Sigmoid colon (tissue), 7 donors: ENCODE measurements around the gene PTTG2. TPM values are rescaled to one million over a fixed set of nuclear protein-coding genes. Genes with fewer than 3 reads are reported as not detected.
"Not testable (repeated sequence)": the region's sequence is repeated elsewhere in the genome, so short reads cannot be mapped to it uniquely, and the experiment has no call there.

Experiments
- DNase-seq: peaks from one replicate; pipeline ENCODE4 v3.0.0-alpha.2; 2019
- H3K27ac ChIP-seq, 4 donors: fragments of 200-600 bp; sonication (generic); one replicate each; pipeline ENCODE4 v1.5.1; 2016 to 2019; ENCODE audit warnings: mild to moderate bottlenecking in 1 of 4
- H3K27me3 ChIP-seq, 3 donors: fragments of 200-600 bp; sonication (generic); one replicate each; pipeline ENCODE4 v1.5.1; 2019; ENCODE audit warnings: mild to moderate bottlenecking in 1 of 3
- H3K36me3 ChIP-seq, 4 donors: fragments of 200-600 bp; sonication (generic); one replicate each; pipeline ENCODE4 v1.5.1; 2016 to 2019
- H3K4me1 ChIP-seq, 4 donors: fragments of 200-600 bp; sonication (generic); one replicate each; pipeline ENCODE4 v1.5.1; 2017 to 2019
- H3K4me3 ChIP-seq, 4 donors: fragments of 200-600 bp; sonication (generic); one replicate each; pipeline ENCODE4 v1.5.1; 2017 to 2019; ENCODE audit warnings: mild to moderate bottlenecking in 2 of 4, moderate library complexity in 1 of 4
- H3K9me3 ChIP-seq, 4 donors: fragments of 200-600 bp in 3 of 4; sonication (generic) in 3 of 4; one replicate each; pipeline versions ENCODE4 v1.5.1 to v1.6.1; 2013 to 2019
- EP300 ChIP-seq, 4 donors: sonication (generic); formaldehyde crosslinking; IDR thresholded peaks; one replicate each; pipeline ENCODE4 v1.6.1; 2017; ENCODE audit warnings: antibody characterized with exemption in 4 of 4
- POLR2A ChIP-seq, 2 donors: fragments of 450-650 bp; IDR thresholded peaks; one replicate each; pipeline ENCODE4 v1.6.1; 2016; ENCODE audit warnings: antibody characterized with exemption in 2 of 2, mild to moderate bottlenecking in 2 of 2, moderate library complexity in 2 of 2
- POLR2AphosphoS5 ChIP-seq, 4 donors: sonication (generic); formaldehyde crosslinking; IDR thresholded peaks; one replicate each; pipeline ENCODE4 v1.6.1; 2017; ENCODE audit warnings: antibody characterized with exemption in 4 of 4
- WGBS, 2 donors: extraction: QIAGEN DNeasy Blood & Tissue Kit; methylation state at CpG; one replicate each; pipeline ENCODE4 v1.1.7; 2013; 5-methylcytosine and 5-hydroxymethylcytosine counted together
- intact Hi-C: fragments of 100-400 bp; cut with DNase I; formaldehyde crosslinking; loops from one replicate; pipeline ENCODE4 v1.15.1; 2023
- polyA plus RNA-seq, 3 donors: library from polyadenylated mRNA; stranded (reverse); fragments of 200-250 nt; gene quantifications; one replicate each; pipeline ENCODE4 v1.2.3, GENCODE V29; 2013
- total RNA-seq, 4 donors: library from RNA; depleted of rRNA; stranded (reverse); fragments of >200 nt; gene quantifications; one replicate each; pipeline ENCODE4 v1.1.0, GENCODE V29; 2016
- TF ChIP-seq, protein P1 (sequence below), 4 experiments: fragments of 450-650 bp in 3 of 4; fragments of 200-600 bp in 1 of 4; IDR thresholded peaks; one replicate each; pipeline ENCODE4 v1.5.1; 2016 to 2019; ENCODE audit warnings: antibody characterized with exemption in 4 of 4, mild to moderate bottlenecking in 3 of 4, moderate library complexity in 2 of 4
- donor health status: healthy with polysubstance abuse.
- donor health status: Bipolar disorder and iron deficiency.
- donor health status: healthy.

PTTG2 gene
- total RNA-seq, result 1 to 10 TPM; 2.4 to 7.7 (median 6.3) TPM
- polyA plus RNA-seq, result under 1 TPM in 1 of 3 donors, not detected in 2; 0.28 TPM

DNA sequence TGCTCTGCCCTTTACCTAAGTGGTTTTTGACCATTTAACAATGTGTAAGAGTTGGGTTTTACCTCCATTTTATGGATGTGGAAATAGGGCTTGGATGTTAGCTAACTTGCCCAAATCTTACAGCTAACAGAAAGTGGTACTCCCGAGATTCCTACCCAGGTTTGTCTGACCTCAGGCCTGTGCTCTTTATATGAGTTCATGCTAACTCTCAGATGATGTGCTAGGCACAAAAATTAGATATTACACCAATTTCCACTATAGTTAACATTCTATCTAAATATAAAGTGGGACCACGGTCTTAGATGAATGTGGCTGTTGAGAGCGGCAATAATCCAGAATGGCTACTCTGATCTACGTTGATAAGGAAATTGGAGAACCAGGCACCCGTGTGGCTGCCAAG is at the start of gene PTTG2:
Gene PTTG2, plus strand, starts transcription at position 301 of the 400 bp plus-strand sequence. Its CDS starts 37 bp downstream, at position 338.
- intact Hi-C loops, result loop anchor here (5.0 kb wide), 1 partner anchor 38 kb away; no protein-coding TSS in a partner anchor
- H3K27ac ChIP-seq, result no peak within 1 kb of the TSS
- TF ChIP-seq POLR2AphosphoS5 (IDR thresholded peaks at IDR 0.05) (no peak), EP300 (IDR thresholded peaks at IDR 0.05) (no peak), POLR2A (IDR thresholded peaks at IDR 0.05) (no peak)
- TF ChIP-seq, protein P1, sequence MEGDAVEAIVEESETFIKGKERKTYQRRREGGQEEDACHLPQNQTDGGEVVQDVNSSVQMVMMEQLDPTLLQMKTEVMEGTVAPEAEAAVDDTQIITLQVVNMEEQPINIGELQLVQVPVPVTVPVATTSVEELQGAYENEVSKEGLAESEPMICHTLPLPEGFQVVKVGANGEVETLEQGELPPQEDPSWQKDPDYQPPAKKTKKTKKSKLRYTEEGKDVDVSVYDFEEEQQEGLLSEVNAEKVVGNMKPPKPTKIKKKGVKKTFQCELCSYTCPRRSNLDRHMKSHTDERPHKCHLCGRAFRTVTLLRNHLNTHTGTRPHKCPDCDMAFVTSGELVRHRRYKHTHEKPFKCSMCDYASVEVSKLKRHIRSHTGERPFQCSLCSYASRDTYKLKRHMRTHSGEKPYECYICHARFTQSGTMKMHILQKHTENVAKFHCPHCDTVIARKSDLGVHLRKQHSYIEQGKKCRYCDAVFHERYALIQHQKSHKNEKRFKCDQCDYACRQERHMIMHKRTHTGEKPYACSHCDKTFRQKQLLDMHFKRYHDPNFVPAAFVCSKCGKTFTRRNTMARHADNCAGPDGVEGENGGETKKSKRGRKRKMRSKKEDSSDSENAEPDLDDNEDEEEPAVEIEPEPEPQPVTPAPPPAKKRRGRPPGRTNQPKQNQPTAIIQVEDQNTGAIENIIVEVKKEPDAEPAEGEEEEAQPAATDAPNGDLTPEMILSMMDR (IDR thresholded peaks at IDR 0.05), result no peak
- no peaks in the 10 kb centered on the region for H3K9me3 ChIP-seq
- DNase-seq, result no peak
- H3K27me3 ChIP-seq, result no peaks in the 10 kb centered on the region
- 95 to 96% methylated on average over 5 of the region's 5 CpGs for WGBS, 2 donors
- no peak within 1 kb of the TSS for H3K4me3 ChIP-seq
- no peaks in the 10 kb centered on the region for H3K36me3 ChIP-seq
- H3K4me1 ChIP-seq, result peaks cover 0 to 31% (median 15%) of the 10 kb centered on the region in 4 donors

DNA sequence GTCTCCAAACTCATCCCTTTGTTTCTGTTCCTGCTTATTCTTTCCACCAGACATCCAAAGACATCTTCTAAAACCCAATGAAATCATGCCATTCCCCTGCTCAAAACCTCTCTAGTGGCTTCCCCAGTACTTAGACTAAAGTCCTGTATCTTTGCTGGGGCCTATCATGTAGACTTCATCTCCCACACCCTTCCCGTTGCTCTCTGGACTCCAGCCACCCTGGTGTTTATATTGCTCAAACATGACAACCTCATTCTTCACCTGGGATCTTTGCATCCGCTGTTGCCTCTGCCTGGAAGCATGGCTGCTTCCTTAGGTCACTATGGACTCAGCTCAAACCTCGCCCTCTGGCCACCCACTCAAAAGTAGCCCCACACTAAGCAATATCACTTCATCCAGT is 45.7 kb upstream of the PTTG2 start:
- no peaks in the 10 kb centered on the region for H3K9me3 ChIP-seq
- no peak overlapping the region for H3K4me3 ChIP-seq
- peaks cover 0 to 77% (median 50%) of the 10 kb centered on the region in 4 donors for H3K4me1 ChIP-seq
- no peak for DNase-seq
- no peaks in the 10 kb centered on the region for H3K36me3 ChIP-seq
- H3K27ac ChIP-seq, result no peak overlapping the region
- TF ChIP-seq EP300 (IDR thresholded peaks at IDR 0.05) (no peak), POLR2AphosphoS5 (IDR thresholded peaks at IDR 0.05) (no peak), POLR2A (IDR thresholded peaks at IDR 0.05) (no peak)
- TF ChIP-seq, protein P1 (IDR thresholded peaks at IDR 0.05), result no peak
- intact Hi-C loops, result no loop called here
- 70 to 87% methylated on average over 3 of the region's 3 CpGs for WGBS, 2 donors
- H3K27me3 ChIP-seq, result no peaks in the 10 kb centered on the region

DNA sequence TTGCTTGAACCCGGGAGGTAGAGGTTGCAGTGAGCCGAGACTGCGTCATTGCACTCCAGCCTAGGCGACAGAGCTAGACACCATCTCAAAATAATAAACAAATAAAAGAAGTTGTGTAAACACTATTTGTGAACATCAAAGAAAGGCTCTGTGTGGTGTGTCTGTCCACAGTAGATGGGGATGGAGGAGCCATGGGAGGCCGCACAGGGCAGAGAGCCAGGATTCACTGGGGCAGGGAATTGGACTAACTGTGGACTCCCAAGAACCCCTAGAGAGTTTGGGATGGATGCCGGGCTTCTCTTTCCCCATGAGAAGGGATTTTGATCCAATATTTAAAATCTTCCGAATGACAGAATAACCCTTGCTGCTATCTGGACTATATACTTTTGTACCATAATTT is 42.8 kb upstream of the PTTG2 start:
- Histone ChIP-seq H3K9me3 (no peaks in the 10 kb centered on the region), H3K27me3 (no peaks in the 10 kb centered on the region), H3K36me3 (no peaks in the 10 kb centered on the region), H3K27ac (peak overlapping the region in 2 of 4 donors; percentile 1 to 12), H3K4me1 (peaks cover 0 to 51% (median 39%) of the 10 kb centered on the region in 4 donors), H3K4me3 (no peak overlapping the region)
- intact Hi-C loops, result no loop called here
- no peak for DNase-seq
- WGBS, 2 donors, result 83 to 90% methylated on average over 7 of the region's 7 CpGs
- TF ChIP-seq POLR2A (IDR thresholded peaks at IDR 0.05) (no peak), POLR2AphosphoS5 (IDR thresholded peaks at IDR 0.05) (no peak), EP300 (IDR thresholded peaks at IDR 0.05) (no peak)
- TF ChIP-seq, protein P1 (IDR thresholded peaks at IDR 0.05), result no peak

DNA sequence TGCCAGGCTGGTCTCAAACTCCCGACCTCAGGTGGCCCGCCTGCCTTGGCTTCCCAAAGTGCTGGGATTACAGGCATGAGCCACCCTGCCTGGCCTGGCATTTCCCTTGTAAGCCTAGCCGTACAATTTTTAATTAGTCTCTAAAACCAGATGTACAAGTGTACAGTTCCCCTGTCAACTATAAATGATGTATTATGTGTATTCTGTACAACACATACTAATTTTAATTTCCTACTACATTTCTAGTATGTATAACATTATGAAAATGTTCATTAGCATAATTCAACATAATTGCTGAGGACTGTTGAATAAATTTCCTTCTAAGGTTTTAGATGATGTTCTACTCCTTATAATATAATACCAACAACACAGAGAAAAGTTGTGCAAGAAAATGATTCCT is 41.5 kb upstream of the PTTG2 start:
- peaks cover 0 to 51% (median 37%) of the 10 kb centered on the region in 4 donors for H3K4me1 ChIP-seq
- H3K27me3 ChIP-seq, result no peaks in the 10 kb centered on the region
- TF ChIP-seq POLR2A (IDR thresholded peaks at IDR 0.05), result no peak
- no peak for TF ChIP-seq POLR2AphosphoS5 (IDR thresholded peaks at IDR 0.05)
- TF ChIP-seq EP300 (IDR thresholded peaks at IDR 0.05), result no peak
- TF ChIP-seq, protein P1 (IDR thresholded peaks at IDR 0.05), result no peak
- intact Hi-C loops, result no loop called here
- no peak overlapping the region for H3K4me3 ChIP-seq
- no peaks in the 10 kb centered on the region for H3K36me3 ChIP-seq
- no peaks in the 10 kb centered on the region for H3K9me3 ChIP-seq
- no peak for DNase-seq
- peak overlapping the region in 2 of 4 donors; percentile 14 to 57 for H3K27ac ChIP-seq
- 90 to 92% methylated on average over 3 of the region's 3 CpGs for WGBS, 2 donors

DNA sequence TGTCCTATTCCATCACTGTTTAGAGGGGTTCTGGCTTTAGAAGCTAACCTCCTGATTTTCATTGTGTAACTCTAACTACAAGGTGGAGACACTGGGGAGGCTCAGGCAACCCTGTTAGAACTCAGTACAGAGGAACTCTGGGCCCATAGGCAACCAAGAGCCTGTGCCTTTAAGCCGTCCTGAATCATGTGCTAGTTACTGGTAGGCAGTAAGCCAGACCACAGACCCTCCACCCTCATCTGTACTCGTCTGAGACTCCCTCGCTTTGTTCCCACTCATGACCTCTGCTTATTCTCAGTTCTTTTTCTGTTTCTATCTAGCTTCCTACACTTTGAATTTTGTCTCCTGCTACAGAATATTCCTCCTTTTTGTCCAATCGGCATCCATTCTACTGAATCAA is 37.9 kb upstream of the PTTG2 start:
- no peak overlapping the region for H3K4me3 ChIP-seq
- H3K9me3 ChIP-seq, result no peaks in the 10 kb centered on the region
- H3K36me3 ChIP-seq, result no peaks in the 10 kb centered on the region
- intact Hi-C loops, result loop anchor here (5.0 kb wide), 1 partner anchor 40 kb away; the partner anchor contains the start of gene PTTG2
- H3K4me1 ChIP-seq, result peaks cover 0 to 42% (median 17%) of the 10 kb centered on the region in 4 donors
- DNase-seq, result no peak
- H3K27ac ChIP-seq, result peak overlapping the region in 2 of 4 donors; percentile 5 to 11
- WGBS, 2 donors, result 71 to 80% methylated on average over 4 of the region's 4 CpGs
- no peak for TF ChIP-seq POLR2AphosphoS5 (IDR thresholded peaks at IDR 0.05)
- no peak for TF ChIP-seq POLR2A (IDR thresholded peaks at IDR 0.05)
- TF ChIP-seq, protein P1 (IDR thresholded peaks at IDR 0.05), result no peak
- no peaks in the 10 kb centered on the region for H3K27me3 ChIP-seq

DNA sequence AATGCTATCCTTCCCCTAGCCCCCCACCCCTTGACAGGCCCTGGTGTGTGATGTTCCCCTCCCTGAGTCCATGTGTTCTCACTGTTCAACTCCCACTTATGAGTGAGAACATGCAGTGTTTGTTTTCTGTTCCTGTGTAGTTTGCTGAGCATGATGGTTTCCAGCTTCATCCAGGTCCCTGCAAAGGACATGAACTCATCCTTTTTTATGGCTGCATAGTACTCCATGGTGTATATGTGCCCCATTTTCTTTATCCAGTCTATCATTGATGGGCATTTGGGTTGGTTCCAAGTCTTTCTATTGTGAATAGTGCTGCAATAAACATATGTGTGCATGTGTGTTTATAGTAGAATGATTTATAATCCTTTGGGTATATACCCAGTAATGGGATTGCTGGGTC is 37.1 kb upstream of the PTTG2 start:
- not testable (repeated sequence) for H3K27me3 ChIP-seq, H3K9me3 ChIP-seq, H3K36me3 ChIP-seq, H3K4me3 ChIP-seq, DNase-seq, H3K27ac ChIP-seq
- intact Hi-C loops, result loop anchor here (5.0 kb wide), 1 partner anchor 39 kb away; the partner anchor contains the start of gene PTTG2
- peaks cover 0 to 42% (median 16%) of the 10 kb centered on the region in 4 donors for H3K4me1 ChIP-seq
